CD14-positive monocyte (primary cell): Measurements from ENCODE around the gene ATP10D. TPM values are rescaled to one million over a fixed set of nuclear protein-coding genes. Genes with fewer than 3 reads are reported as not detected.

ENCODE experiments used
- DNase-seq, 3 donors: peaks; one replicate each; pipeline ENCODE4 v3.0.0-alpha.2; 2011 to 2022
- H2AFZ ChIP-seq: 2 replicates; pipeline ENCODE4 v1.6.0; 2012; ENCODE audit warnings: mild to moderate bottlenecking, low read depth, low read length, inconsistent platforms; ENCODE audit not compliant: insufficient read depth, poor library complexity, severe bottlenecking
- H3K27ac ChIP-seq, 2 donors: 1 replicate in 1 of 2; 2 replicates in 1 of 2; pipeline ENCODE4 v1.5.1; 2012 to 2013; ENCODE audit warnings: low read length in 2 of 2, control low read depth in 1 of 2, inconsistent platforms in 1 of 2, low read depth in 1 of 2, mild to moderate bottlenecking in 1 of 2
- H3K27me3 ChIP-seq, 2 donors: one replicate each; pipeline versions ENCODE4 v1.6.0 to v1.6.1; 2011 to 2013; ENCODE audit warnings: low read length in 2 of 2; ENCODE audit not compliant: control insufficient read depth in 2 of 2, insufficient read depth in 2 of 2
- H3K36me3 ChIP-seq, 2 donors: replicated peaks in 1 of 2; 1 replicate in 1 of 2; 2 replicates in 1 of 2; pipeline versions ENCODE4 v1.5.1 to v1.6.1; 2012 to 2013; ENCODE audit warnings: low read length in 2 of 2, control low read depth in 1 of 2, inconsistent platforms in 1 of 2, mild to moderate bottlenecking in 1 of 2; ENCODE audit not compliant: insufficient read depth in 2 of 2, control insufficient read depth in 1 of 2
- H3K4me1 ChIP-seq, 2 donors: 1 replicate in 1 of 2; 2 replicates in 1 of 2; pipeline versions ENCODE4 v1.5.1 to v1.6.1; 2012 to 2013; ENCODE audit warnings: low read length in 2 of 2, control low read depth in 1 of 2, inconsistent platforms in 1 of 2, mild to moderate bottlenecking in 1 of 2, moderate library complexity in 1 of 2; ENCODE audit not compliant: insufficient read depth in 2 of 2, control insufficient read depth in 1 of 2
- H3K4me2 ChIP-seq: replicated peaks from 2 replicates; pipeline ENCODE3; 2012; ENCODE audit warnings: low read length, moderate library complexity, mild to moderate bottlenecking; ENCODE audit not compliant: poor library complexity, severe bottlenecking; ENCODE audit errors: extremely low read depth
- H3K4me3 ChIP-seq, 3 experiments: fragments of 200-600 bp in 1 of 3; sonication (generic) in 1 of 3; replicated peaks in 1 of 3; 1 replicate in 2 of 3; 2 replicates in 1 of 3; pipeline ENCODE4 v1.5.1; 2011 to 2013; ENCODE audit warnings: low read length in 3 of 3, mild to moderate bottlenecking in 3 of 3, control low read depth in 2 of 3, low read depth in 2 of 3, inconsistent platforms in 1 of 3, moderate library complexity in 1 of 3
- H3K79me2 ChIP-seq: 2 replicates; pipeline ENCODE4 v1.6.0; 2012; ENCODE audit warnings: mild to moderate bottlenecking, control low read depth, inconsistent platforms, low read length, moderate library complexity; ENCODE audit not compliant: insufficient read depth
- H3K9ac ChIP-seq: 2 replicates; pipeline ENCODE4 v1.6.0; 2017; ENCODE audit warnings: low read length, mild to moderate bottlenecking; ENCODE audit not compliant: insufficient read depth, poor library complexity, severe bottlenecking
- H3K9me3 ChIP-seq, 2 donors: replicated peaks in 1 of 2; 1 replicate in 1 of 2; 2 replicates in 1 of 2; pipeline versions ENCODE4 v1.5.1 to v1.6.1; 2012 to 2013; ENCODE audit warnings: low read length in 2 of 2, control low read depth in 1 of 2; ENCODE audit not compliant: control insufficient read depth in 1 of 2, insufficient read depth in 1 of 2
- H4K20me1 ChIP-seq: 2 replicates; pipeline ENCODE4 v1.6.0; 2012; ENCODE audit warnings: mild to moderate bottlenecking, low read length, control low read depth, moderate library complexity; ENCODE audit not compliant: insufficient read depth
- H3K27ac Mint-ChIP-seq, 7 donors: one replicate each; pipeline ENCODE4 v1.8.0; 2020; ENCODE audit warnings: mild to moderate bottlenecking in 7 of 7, mixed read lengths in 7 of 7, moderate library complexity in 6 of 7, inconsistent platforms in 2 of 7
- H3K27me3 Mint-ChIP-seq, 3 donors: one replicate each; pipeline ENCODE4 v1.8.0; 2021 to 2022; ENCODE audit warnings: low read depth in 3 of 3, mild to moderate bottlenecking in 3 of 3, mixed read lengths in 3 of 3, moderate library complexity in 3 of 3, inconsistent platforms in 1 of 3
- H3K36me3 Mint-ChIP-seq, 2 donors: one replicate each; pipeline ENCODE4 v1.8.0; 2020; ENCODE audit warnings: mixed read lengths in 2 of 2, inconsistent platforms in 1 of 2, mild to moderate bottlenecking in 1 of 2
- H3K4me1 Mint-ChIP-seq: one replicate; pipeline ENCODE4 v1.8.0; 2020; ENCODE audit warnings: mild to moderate bottlenecking, mixed read lengths
- H3K4me3 Mint-ChIP-seq, 2 donors: one replicate each; pipeline ENCODE4 v1.8.0; 2020; ENCODE audit warnings: mild to moderate bottlenecking in 2 of 2, mixed read lengths in 2 of 2, moderate library complexity in 1 of 2
- H3K9me3 Mint-ChIP-seq, 7 donors: one replicate each; pipeline ENCODE4 v1.8.0; 2020 to 2022; ENCODE audit warnings: mixed read lengths in 7 of 7, mild to moderate bottlenecking in 6 of 7, moderate library complexity in 6 of 7, inconsistent platforms in 2 of 7
- WGBS: methylation state at CpG from one replicate; pipeline ENCODE4 v1.1.5; 2013; ENCODE audit warnings: missing lambda C conversion rate; ENCODE audit not compliant: insufficient coverage; 5-methylcytosine and 5-hydroxymethylcytosine counted together
- intact Hi-C, 2 donors: fragments of 100-400 bp; cut with micrococcal nuclease; formaldehyde crosslinking; loops; one replicate each; pipeline versions ENCODE4 v1.15.0 to v1.15.1; 2023
- polyA plus RNA-seq, 3 donors: library from polyadenylated mRNA; depleted of rRNA in 1 of 3; unstranded in 2 of 3; stranded (reverse) in 1 of 3; fragments of 300-500 nt in 2 of 3; fragments of >200 nt in 1 of 3; fragmentation: Illumina TruSeq in 2 of 3; gene quantifications; 1 replicate in 2 of 3; 2 replicates in 1 of 3; pipeline ENCODE4 v1.2.3, GENCODE V29; 2012 to 2021
- TF ChIP-seq, protein P1 (sequence below): fragments of 200-600 bp; IDR thresholded peaks from one replicate; pipeline ENCODE4 v1.8.0; 2022; ENCODE audit warnings: antibody characterized with exemption, mild to moderate bottlenecking

The ATP10D gene
- polyA plus RNA-seq, 3 donors = 8.4 to 16.9 (median 14.1) TPM

DNA sequence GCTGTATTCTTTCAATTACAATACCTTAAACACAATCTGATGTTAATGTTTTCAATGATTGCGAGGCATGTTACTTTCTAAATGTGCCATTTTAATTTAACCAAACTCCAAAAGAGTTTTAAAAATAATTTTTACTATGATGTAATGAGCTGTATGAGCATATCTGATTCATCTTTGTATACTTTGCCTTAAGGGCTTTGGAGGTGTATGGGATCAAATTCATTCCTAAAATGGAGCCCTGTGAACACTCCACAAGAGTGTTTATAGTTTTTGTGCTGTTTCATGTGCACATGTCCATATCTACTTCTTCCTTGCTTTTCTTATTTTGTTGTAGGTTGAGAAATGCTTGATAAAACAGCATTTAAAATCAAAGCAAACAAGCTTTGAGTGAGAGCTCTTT is 82.4 kb downstream of the ATP10D start:
- no peak overlapping the region for H2AFZ ChIP-seq

DNA sequence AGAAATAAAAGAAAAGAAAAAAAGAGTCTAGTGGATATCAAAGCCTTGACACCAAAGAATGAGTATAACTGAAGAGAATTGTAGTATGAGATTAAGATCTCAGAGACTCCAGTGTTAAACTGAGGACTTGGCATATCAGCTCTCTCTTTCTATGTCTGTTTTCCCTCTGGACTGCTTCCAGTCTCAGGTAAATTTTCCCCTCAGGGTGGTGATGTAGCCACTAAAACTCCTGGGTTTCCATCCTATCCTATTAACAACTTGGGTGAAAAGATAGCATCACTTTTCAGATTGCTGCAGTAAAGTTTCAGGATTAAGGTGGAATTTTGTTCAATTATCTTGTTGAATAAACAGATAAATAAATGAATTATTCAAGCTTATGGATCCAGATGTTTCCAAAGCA is 85.7 kb downstream of the ATP10D start:
- Histone ChIP-seq H3K4me3 (no peak overlapping the region), H3K9me3 (no peaks in the 10 kb centered on the region), H3K27ac (no peak overlapping the region), H3K4me1 (no peaks in the 10 kb centered on the region), H3K36me3 (peaks cover 72 to 96% of the 10 kb centered on the region in 2 donors), H3K9ac (no peak overlapping the region), H3K79me2 (no peaks in the 10 kb centered on the region), H2AFZ (no peak overlapping the region), H3K4me2 (no peak overlapping the region), H4K20me1 (no peaks in the 10 kb centered on the region), H3K27me3 (no peaks in the 10 kb centered on the region)
- no peaks in the 10 kb centered on the region for H3K9me3 Mint-ChIP-seq
- H3K27me3 Mint-ChIP-seq = peaks cover 0 to 2% (median 0%) of the 10 kb centered on the region in 3 donors
- peaks cover 6% of the 10 kb centered on the region for H3K4me1 Mint-ChIP-seq
- H3K4me3 Mint-ChIP-seq = no peak overlapping the region
- DNase-seq = no peak
- intact Hi-C loops = no loop called here
- H3K36me3 Mint-ChIP-seq = peaks cover 75 to 81% of the 10 kb centered on the region in 2 donors
- TF ChIP-seq, protein P1, sequence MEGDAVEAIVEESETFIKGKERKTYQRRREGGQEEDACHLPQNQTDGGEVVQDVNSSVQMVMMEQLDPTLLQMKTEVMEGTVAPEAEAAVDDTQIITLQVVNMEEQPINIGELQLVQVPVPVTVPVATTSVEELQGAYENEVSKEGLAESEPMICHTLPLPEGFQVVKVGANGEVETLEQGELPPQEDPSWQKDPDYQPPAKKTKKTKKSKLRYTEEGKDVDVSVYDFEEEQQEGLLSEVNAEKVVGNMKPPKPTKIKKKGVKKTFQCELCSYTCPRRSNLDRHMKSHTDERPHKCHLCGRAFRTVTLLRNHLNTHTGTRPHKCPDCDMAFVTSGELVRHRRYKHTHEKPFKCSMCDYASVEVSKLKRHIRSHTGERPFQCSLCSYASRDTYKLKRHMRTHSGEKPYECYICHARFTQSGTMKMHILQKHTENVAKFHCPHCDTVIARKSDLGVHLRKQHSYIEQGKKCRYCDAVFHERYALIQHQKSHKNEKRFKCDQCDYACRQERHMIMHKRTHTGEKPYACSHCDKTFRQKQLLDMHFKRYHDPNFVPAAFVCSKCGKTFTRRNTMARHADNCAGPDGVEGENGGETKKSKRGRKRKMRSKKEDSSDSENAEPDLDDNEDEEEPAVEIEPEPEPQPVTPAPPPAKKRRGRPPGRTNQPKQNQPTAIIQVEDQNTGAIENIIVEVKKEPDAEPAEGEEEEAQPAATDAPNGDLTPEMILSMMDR = no peak
- peak overlapping the region in 1 of 7 donors; percentile 82 for H3K27ac Mint-ChIP-seq

More for the DNA sequence above, 82.4 kb downstream of the ATP10D start:
- Histone ChIP-seq H3K4me3 (no peak overlapping the region), H3K79me2 (no peaks in the 10 kb centered on the region), H3K9ac (no peak overlapping the region), H4K20me1 (no peaks in the 10 kb centered on the region), H3K27ac (no peak overlapping the region), H3K4me2 (no peak overlapping the region), H3K9me3 (no peaks in the 10 kb centered on the region), H3K4me1 (no peaks in the 10 kb centered on the region), H3K27me3 (no peaks in the 10 kb centered on the region), H3K36me3 (peaks cover 43 to 91% of the 10 kb centered on the region in 2 donors)
- H3K4me1 Mint-ChIP-seq = peaks cover 11% of the 10 kb centered on the region
- H3K27me3 Mint-ChIP-seq = peaks cover 0 to 2% (median 0%) of the 10 kb centered on the region in 3 donors
- intact Hi-C loops = no loop called here
- no peak for DNase-seq
- H3K4me3 Mint-ChIP-seq = no peak overlapping the region
- no peak overlapping the region for H3K27ac Mint-ChIP-seq
- TF ChIP-seq, protein P1 = no peak
- H3K9me3 Mint-ChIP-seq = peaks cover 0 to 2% (median 0%) of the 10 kb centered on the region in 7 donors
- H3K36me3 Mint-ChIP-seq = peaks cover 57 to 66% of the 10 kb centered on the region in 2 donors
- WGBS = no CpG with 5 or more reads among the region's 1 CpG
